WTC11 (cell line): ENCODE measurements around the gene GADD45B. TPM values are rescaled to one million over a fixed set of nuclear protein-coding genes. Genes with fewer than 3 reads are reported as not detected.

ENCODE experiments used
- ATAC-seq: fragments of 200-7000 bp; cut with Tn5 transposase; 2 replicates; pipeline ENCODE4 v1.10.0; 2021; ENCODE audit warnings: mild to moderate bottlenecking, moderate library complexity
- CTCF ChIA-PET: fragments of 300-600 bp; sonication (Branson Sonifier 250); formaldehyde crosslinking; loops from one replicate; lab custom pipeline; 2021; ENCODE audit warnings: antibody characterized with exemption; lab: Charles Lee
- POLR2A ChIA-PET: fragments of 350-600 bp; sonication (Branson Sonifier 250); formaldehyde crosslinking; loops from one replicate; lab custom pipeline; 2021; ENCODE audit warnings: antibody characterized with exemption; lab: Charles Lee
- DNase-seq: peaks from one replicate; pipeline ENCODE4 v3.0.0; 2021; ENCODE audit warnings: low spot score
- H3K27ac Mint-ChIP-seq: 2 replicates; pipeline ENCODE4 v1.8.0; 2021; ENCODE audit warnings: mixed read lengths
- H3K27me3 Mint-ChIP-seq: 2 replicates; pipeline ENCODE4 v1.8.0; 2021; ENCODE audit warnings: low read depth, mild to moderate bottlenecking, moderate library complexity, mixed read lengths
- H3K36me3 Mint-ChIP-seq: 2 replicates; pipeline ENCODE4 v1.8.0; 2021; ENCODE audit warnings: mixed read lengths
- H3K4me1 Mint-ChIP-seq: 2 replicates; pipeline ENCODE4 v1.8.0; 2022; ENCODE audit warnings: mixed read lengths
- H3K4me3 Mint-ChIP-seq: 2 replicates; pipeline ENCODE4 v1.8.0; 2021; ENCODE audit warnings: mild to moderate bottlenecking, moderate library complexity, mixed read lengths
- H3K9me3 Mint-ChIP-seq: 2 replicates; pipeline ENCODE4 v1.8.0; 2021; ENCODE audit warnings: mixed read lengths
- CREB1 ChIP-seq: sonication (generic); formaldehyde crosslinking; IDR thresholded peaks from 2 replicates; pipeline ENCODE4 v1.8.0; 2023; ENCODE audit warnings: mild to moderate bottlenecking, missing genetic modification reagents
- E2F1 ChIP-seq: sonication (generic); formaldehyde crosslinking; IDR thresholded peaks from 2 replicates; pipeline ENCODE4 v1.8.0; 2022; ENCODE audit warnings: mild to moderate bottlenecking, missing genetic modification reagents
- EMX1 ChIP-seq: fragments of 250-450 bp; sonication (Bioruptor Pico); IDR thresholded peaks from 2 replicates; pipeline ENCODE4 v1.8.0; 2021; ENCODE audit warnings: mild to moderate bottlenecking
- GRHL2 ChIP-seq: fragments of 250-450 bp; sonication (Bioruptor Pico); IDR thresholded peaks from 2 replicates; pipeline ENCODE4 v1.8.0; 2022; ENCODE audit warnings: mild to moderate bottlenecking, moderate library complexity; ENCODE audit not compliant: insufficient replicate concordance, severe bottlenecking
- IRF2 ChIP-seq: sonication (generic); formaldehyde crosslinking; IDR thresholded peaks from 2 replicates; pipeline ENCODE4 v1.8.0; 2022; ENCODE audit warnings: low read depth, missing genetic modification reagents, borderline replicate concordance
- NFE2L1 ChIP-seq: sonication (generic); formaldehyde crosslinking; IDR thresholded peaks from 2 replicates; pipeline ENCODE4 v1.8.1; 2023; ENCODE audit warnings: missing genetic modification reagents
- NFYB ChIP-seq: sonication (generic); formaldehyde crosslinking; conservative IDR thresholded peaks from 2 replicates; pipeline ENCODE4 v1.8.0; 2022; ENCODE audit warnings: low read depth, missing genetic modification reagents
- NR1H2 ChIP-seq: sonication (generic); formaldehyde crosslinking; IDR thresholded peaks from 2 replicates; pipeline ENCODE4 v1.9.0; 2021; ENCODE audit warnings: mild to moderate bottlenecking, moderate library complexity, missing genetic modification reagents
- RORB ChIP-seq: fragments of 250-450 bp; sonication (Bioruptor Pico); IDR thresholded peaks from 2 replicates; pipeline ENCODE4 v1.9.0; 2021; ENCODE audit warnings: mild to moderate bottlenecking
- SMAD3 ChIP-seq: sonication (generic); formaldehyde crosslinking; IDR thresholded peaks from 2 replicates; pipeline ENCODE4 v1.8.0; 2022; ENCODE audit warnings: missing genetic modification reagents, mild to moderate bottlenecking, borderline replicate concordance
- SOX15 ChIP-seq: fragments of 250-450 bp; sonication (Bioruptor Pico); IDR thresholded peaks from 2 replicates; pipeline ENCODE4 v1.9.0; 2021; ENCODE audit warnings: mild to moderate bottlenecking
- USF2 ChIP-seq: sonication (generic); formaldehyde crosslinking; IDR thresholded peaks from 2 replicates; pipeline ENCODE4 v1.8.1; 2023; ENCODE audit warnings: mild to moderate bottlenecking, missing genetic modification reagents, moderate library complexity
- ZBTB43 ChIP-seq: sonication (generic); formaldehyde crosslinking; IDR thresholded peaks from 2 replicates; pipeline ENCODE4 v1.8.1; 2023; ENCODE audit warnings: mild to moderate bottlenecking, missing genetic modification reagents
- ZNF219 ChIP-seq: sonication (generic); formaldehyde crosslinking; IDR thresholded peaks from 2 replicates; pipeline ENCODE4 v1.8.0; 2023; ENCODE audit warnings: missing genetic modification reagents, mild to moderate bottlenecking, borderline replicate concordance
- ZNF416 ChIP-seq: fragments of 250-450 bp; sonication (Bioruptor Pico); IDR thresholded peaks from 2 replicates; pipeline ENCODE4 v1.9.0; 2021; ENCODE audit warnings: mild to moderate bottlenecking, inconsistent platforms
- ZNF532 ChIP-seq: fragments of 250-450 bp; sonication (Bioruptor Pico); IDR thresholded peaks from 2 replicates; pipeline ENCODE4 v1.9.0; 2021; ENCODE audit warnings: mild to moderate bottlenecking, borderline replicate concordance
- total RNA-seq: library from RNA; stranded (reverse); gene quantifications from 3 replicates; pipeline ENCODE4 v1.2.3, GENCODE V29; 2021
- TF ChIP-seq, protein P1 (sequence below): fragments of 250-450 bp; sonication (Bioruptor Pico); IDR thresholded peaks from 2 replicates; pipeline ENCODE4 v1.9.0; 2021; ENCODE audit warnings: mild to moderate bottlenecking
- TF ChIP-seq, protein P2 (sequence below): sonication (generic); formaldehyde crosslinking; IDR thresholded peaks from 2 replicates; pipeline ENCODE4 v1.8.1; 2022; ENCODE audit warnings: low read depth, mild to moderate bottlenecking, moderate library complexity, missing genetic modification reagents, borderline replicate concordance
- TF ChIP-seq, protein P3 (sequence below): sonication (generic); formaldehyde crosslinking; conservative IDR thresholded peaks from 2 replicates; pipeline ENCODE4 v1.8.1; 2022; ENCODE audit warnings: mild to moderate bottlenecking, missing genetic modification reagents

Gene GADD45B
- total RNA-seq, 1 experiment from 2014 or later: 17.9 TPM

DNA sequence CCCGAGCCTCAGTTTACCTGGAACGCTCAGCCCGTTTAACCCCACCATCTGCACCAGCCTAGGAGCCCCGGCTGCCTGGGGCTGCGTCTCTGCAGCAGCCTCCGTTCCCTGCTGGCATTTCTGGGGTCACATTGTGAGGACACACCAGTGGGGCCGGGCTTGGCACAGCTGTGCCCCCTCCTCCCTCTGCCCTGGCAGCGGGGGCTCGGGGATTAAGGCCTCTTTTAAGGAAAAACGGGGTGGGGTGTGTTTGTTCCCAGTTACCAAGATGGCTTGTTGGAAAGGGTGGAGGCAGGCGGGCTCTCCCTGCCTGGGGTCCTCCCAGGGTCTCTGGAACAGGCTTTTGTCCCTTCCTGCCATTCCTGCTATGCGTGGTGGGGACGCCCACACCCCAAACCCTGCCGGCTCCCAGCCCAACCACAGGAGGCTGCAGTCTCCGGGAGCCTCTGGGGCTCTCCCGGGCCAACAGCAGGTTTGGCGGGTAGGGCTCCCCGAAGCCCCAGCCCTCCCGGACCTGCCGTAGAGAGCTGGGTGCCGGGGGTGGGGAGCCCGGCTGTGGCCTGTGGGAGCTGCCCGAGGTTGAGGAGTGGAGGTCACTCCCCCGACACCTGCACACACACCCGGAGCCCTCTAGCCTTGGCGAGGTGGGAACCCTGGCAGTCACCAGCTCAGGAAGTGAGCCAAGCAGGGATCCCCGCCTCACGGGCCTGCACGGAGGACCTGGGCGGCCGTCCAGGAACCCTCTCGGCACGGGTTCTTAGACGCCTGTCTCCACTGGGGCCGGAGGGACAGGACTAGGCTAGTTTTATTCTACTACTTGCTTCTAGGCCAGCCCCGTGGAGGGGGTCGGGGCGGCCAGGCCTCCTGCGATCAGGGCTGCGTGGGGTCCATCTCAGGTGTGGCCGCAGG, 36.9 kb downstream of the GADD45B start:
- Mint-ChIP-seq H3K4me3 (no peak overlapping the region), H3K27me3 (no peaks in the 10 kb centered on the region), H3K27ac (peak overlapping the region; percentile 76; the same call in 1 of the 2 replicates), H3K9me3 (peaks cover 3% of the 10 kb centered on the region; the same call in 1 of the 2 replicates), H3K4me1 (peaks cover 6% of the 10 kb centered on the region; the same call in 1 of the 2 replicates), H3K36me3 (no peaks in the 10 kb centered on the region)
- POLR2A ChIA-PET: interaction anchor here (0.6 to 1.7 kb wide), 2 partner anchors 37 to 307 kb away, joined by 4 to 7 read pairs; partner anchors contain the start of gene GADD45B
- TF ChIP-seq USF2 (CRISPR knock-in tag) (no peak), NFYB (CRISPR knock-in tag) (no peak), EMX1 (CRISPR knock-in tag) (no peak), NFE2L1 (CRISPR knock-in tag) (no peak), ZNF532 (no peak), ZNF219 (CRISPR knock-in tag) (no peak), RORB (CRISPR knock-in tag) (no peak), E2F1 (CRISPR knock-in tag) (no peak), CREB1 (CRISPR knock-in tag) (no peak), SOX15 (CRISPR knock-in tag) (no peak), NR1H2 (CRISPR knock-in tag) (no peak), SMAD3 (no peak)
- TF ChIP-seq, protein P1, sequence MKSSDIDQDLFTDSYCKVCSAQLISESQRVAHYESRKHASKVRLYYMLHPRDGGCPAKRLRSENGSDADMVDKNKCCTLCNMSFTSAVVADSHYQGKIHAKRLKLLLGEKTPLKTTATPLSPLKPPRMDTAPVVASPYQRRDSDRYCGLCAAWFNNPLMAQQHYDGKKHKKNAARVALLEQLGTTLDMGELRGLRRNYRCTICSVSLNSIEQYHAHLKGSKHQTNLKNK (CRISPR knock-in tag): no peak
- TF ChIP-seq, protein P2, sequence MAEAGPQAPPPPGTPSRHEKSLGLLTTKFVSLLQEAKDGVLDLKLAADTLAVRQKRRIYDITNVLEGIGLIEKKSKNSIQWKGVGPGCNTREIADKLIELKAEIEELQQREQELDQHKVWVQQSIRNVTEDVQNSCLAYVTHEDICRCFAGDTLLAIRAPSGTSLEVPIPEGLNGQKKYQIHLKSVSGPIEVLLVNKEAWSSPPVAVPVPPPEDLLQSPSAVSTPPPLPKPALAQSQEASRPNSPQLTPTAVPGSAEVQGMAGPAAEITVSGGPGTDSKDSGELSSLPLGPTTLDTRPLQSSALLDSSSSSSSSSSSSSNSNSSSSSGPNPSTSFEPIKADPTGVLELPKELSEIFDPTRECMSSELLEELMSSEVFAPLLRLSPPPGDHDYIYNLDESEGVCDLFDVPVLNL (CRISPR knock-in tag): no peak
- ATAC-seq (peak; percentile 55), DNase-seq (no peak)
- CTCF ChIA-PET: interaction anchor here (1.1 to 1.8 kb wide), 4 partner anchors 14 to 101 kb away, joined by 3 to 6 read pairs (median 4); no protein-coding TSS in a partner anchor

- no peak for TF ChIP-seq GRHL2
- TF ChIP-seq, protein P3, sequence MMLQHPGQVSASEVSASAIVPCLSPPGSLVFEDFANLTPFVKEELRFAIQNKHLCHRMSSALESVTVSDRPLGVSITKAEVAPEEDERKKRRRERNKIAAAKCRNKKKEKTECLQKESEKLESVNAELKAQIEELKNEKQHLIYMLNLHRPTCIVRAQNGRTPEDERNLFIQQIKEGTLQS: no peak
- TF ChIP-seq ZNF416 (CRISPR knock-in tag): no peak
- TF ChIP-seq IRF2 (CRISPR knock-in tag): no peak
- TF ChIP-seq ZBTB43 (CRISPR knock-in tag): no peak
- no peak overlapping the region for H3K27ac Mint-ChIP-seq
- CTCF ChIA-PET: no interaction called here
- DNase-seq (no peak), ATAC-seq (no peak)
- H3K4me3 Mint-ChIP-seq: no peak overlapping the region
- H3K4me1 Mint-ChIP-seq: peaks cover 7% of the 10 kb centered on the region
- H3K9me3 Mint-ChIP-seq: no peaks in the 10 kb centered on the region
- H3K27me3 Mint-ChIP-seq: no peaks in the 10 kb centered on the region
- no peaks in the 10 kb centered on the region for H3K36me3 Mint-ChIP-seq
- POLR2A ChIA-PET: no interaction called here
Observed at GRCh38 chr19:2514981-2515518, 39.1 kb downstream of the GADD45B start.
